HUES6 (cell line): Measurements from ENCODE around the gene MIGA1.
"Not testable (repeated sequence)": the region's sequence is repeated elsewhere in the genome, so short reads cannot be mapped to it uniquely, and the experiment has no call there.

Experiments
- H3K27ac ChIP-seq: 2 replicates; pipeline ENCODE4 v1.7.0; 2013; ENCODE audit warnings: low read depth, mild to moderate bottlenecking, low read length, inconsistent platforms
- H3K27me3 ChIP-seq: 2 replicates; pipeline ENCODE4 v1.6.1; 2013; ENCODE audit warnings: low read length; ENCODE audit not compliant: control insufficient read depth, insufficient read depth
- H3K36me3 ChIP-seq: 2 replicates; pipeline ENCODE4 v1.6.1; 2013; ENCODE audit warnings: low read length; ENCODE audit not compliant: control insufficient read depth, insufficient read depth
- H3K4me1 ChIP-seq: 2 replicates; pipeline ENCODE4 v1.6.1; 2013; ENCODE audit warnings: low read length; ENCODE audit not compliant: control insufficient read depth, insufficient read depth
- H3K4me3 ChIP-seq: 2 replicates; pipeline ENCODE4 v1.5.1; 2013; ENCODE audit warnings: low read depth, low read length
- H3K9ac ChIP-seq: one replicate; pipeline ENCODE4 v1.6.1; 2013; ENCODE audit warnings: mild to moderate bottlenecking, low read length
- H3K9me3 ChIP-seq: 2 replicates; pipeline ENCODE4 v1.6.1; 2013; ENCODE audit warnings: low read depth, low read length; ENCODE audit not compliant: control insufficient read depth, insufficient read depth

MIGA1 gene

DNA sequence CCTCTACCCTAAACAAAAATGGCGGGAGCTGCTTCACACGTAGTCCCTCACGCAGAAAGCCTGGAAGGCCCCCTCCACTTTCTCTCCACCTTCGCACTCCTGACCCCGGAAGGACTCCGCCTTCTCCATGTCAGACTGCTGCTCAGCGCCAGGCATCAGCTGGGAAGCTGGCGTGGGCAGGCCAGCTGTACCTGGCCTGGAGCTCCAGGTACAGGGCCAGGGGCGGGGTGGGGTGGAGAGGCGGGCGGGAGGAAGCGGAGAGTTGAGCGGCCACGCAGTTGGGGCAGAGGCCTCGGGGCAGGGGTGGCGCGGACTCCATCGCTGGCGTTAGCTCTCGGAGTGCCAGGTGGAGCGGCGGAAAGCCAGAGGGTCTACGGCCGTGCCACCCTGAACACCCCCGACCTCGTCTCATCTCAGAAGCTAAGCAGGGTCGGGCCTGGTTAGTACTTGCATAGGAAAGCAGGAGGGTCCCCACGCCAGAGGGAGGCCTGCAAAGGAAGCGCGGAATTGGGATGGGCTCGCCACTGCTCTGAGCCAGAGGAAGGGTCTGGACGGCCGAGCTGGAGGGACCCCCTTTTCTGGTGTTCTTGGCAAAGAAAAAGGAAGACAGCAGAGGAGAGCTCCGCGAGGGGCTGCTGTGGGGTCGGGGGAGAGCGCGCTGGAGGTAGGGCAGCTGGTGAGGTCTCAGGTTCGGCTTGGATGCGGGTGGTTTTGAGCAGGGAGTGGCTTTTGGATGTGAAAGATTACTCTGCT, at the start of gene MIGA1:
MIGA1 (plus strand) TSS at position 121 of the 753 bp plus-strand sequence. CDS start 3,604 bp downstream, outside the sequence.
- peak within 1 kb of the TSS; percentile 78 for H3K9ac ChIP-seq
- H3K27me3 ChIP-seq = no peaks in the 10 kb centered on the region
- peak within 1 kb of the TSS; percentile 96 for H3K4me3 ChIP-seq
- no peak within 1 kb of the TSS for H3K27ac ChIP-seq
- H3K36me3 ChIP-seq = peaks cover 15% of the 10 kb centered on the region
- H3K9me3 ChIP-seq = 0 out of 2 replicates have a peak, but pooled peaks cover 3% of the 10 kb centered on the region
- H3K4me1 ChIP-seq = no peaks in the 10 kb centered on the region

DNA sequence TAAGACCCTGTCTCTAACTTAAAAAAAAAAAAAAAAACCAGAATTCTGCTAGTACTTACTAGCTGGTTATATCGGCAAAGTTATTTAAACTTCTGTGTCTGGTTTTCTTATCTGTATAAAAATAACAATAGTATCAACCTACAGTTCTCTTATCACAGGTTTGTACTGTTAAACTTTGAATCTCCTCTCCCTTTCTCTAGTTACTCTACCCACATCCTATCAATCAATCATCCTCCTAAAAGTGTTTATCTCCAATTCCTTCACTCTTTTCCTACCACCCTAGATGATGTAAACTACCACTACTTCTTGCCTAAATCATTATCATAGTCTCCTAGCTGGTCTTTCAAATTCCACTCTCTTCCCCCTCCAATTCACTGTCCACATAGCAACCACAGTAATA, 47.4 kb upstream of the MIGA1 start:
- peaks cover 37% of the 10 kb centered on the region for H3K36me3 ChIP-seq
- no peaks in the 10 kb centered on the region for H3K9me3 ChIP-seq
- H3K9ac ChIP-seq = no peak overlapping the region
- no peaks in the 10 kb centered on the region for H3K4me1 ChIP-seq
- no peak overlapping the region for H3K4me3 ChIP-seq
- no peak overlapping the region for H3K27ac ChIP-seq
- H3K27me3 ChIP-seq = no peaks in the 10 kb centered on the region

DNA sequence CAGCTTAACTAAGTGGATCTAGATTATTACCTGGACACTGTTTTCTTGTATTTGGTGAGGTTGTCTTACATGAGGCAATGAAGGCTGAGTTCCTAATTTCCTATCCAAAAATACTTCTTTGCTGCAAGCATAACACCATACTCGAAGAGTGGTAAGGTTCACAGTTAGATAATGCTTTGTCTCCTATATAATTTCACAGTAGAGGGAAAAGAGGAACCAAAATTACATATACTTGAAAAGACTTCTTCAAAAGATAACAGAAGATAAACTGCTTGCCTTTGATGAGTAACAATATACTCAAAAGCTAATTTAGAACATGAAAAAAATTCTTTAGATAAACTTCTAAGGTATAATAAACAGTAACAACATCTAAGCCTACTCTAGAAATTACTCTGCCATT, 40.2 kb upstream of the MIGA1 start:
- peaks cover 21% of the 10 kb centered on the region for H3K36me3 ChIP-seq
- H3K4me3 ChIP-seq = no peak overlapping the region
- no peaks in the 10 kb centered on the region for H3K4me1 ChIP-seq
- no peaks in the 10 kb centered on the region for H3K27me3 ChIP-seq
- no peak overlapping the region for H3K9ac ChIP-seq
- H3K9me3 ChIP-seq = no peaks in the 10 kb centered on the region
- H3K27ac ChIP-seq = no peak overlapping the region

DNA sequence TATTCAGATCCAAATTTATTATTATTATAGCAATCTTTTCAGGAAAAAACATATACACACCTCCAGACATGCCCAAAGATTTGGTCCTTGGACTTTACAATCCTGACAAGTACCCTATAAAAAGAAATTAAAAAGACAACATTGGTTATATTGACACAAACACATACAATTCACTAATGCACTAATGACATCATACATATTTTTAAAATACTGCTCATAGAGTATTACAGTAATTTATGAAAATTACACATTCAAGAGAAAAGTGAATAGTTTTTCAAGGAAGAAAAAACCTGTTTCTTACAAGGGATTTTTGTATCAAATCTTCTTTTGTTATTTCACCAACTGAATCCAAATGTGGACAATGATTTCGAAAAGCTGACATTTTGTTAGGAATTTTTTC, 38.1 kb upstream of the MIGA1 start:
- H3K36me3 ChIP-seq = peaks cover 21% of the 10 kb centered on the region
- no peaks in the 10 kb centered on the region for H3K27me3 ChIP-seq
- H3K4me3 ChIP-seq = no peak overlapping the region
- H3K4me1 ChIP-seq = no peaks in the 10 kb centered on the region
- no peaks in the 10 kb centered on the region for H3K9me3 ChIP-seq
- H3K9ac ChIP-seq = no peak overlapping the region
- no peak overlapping the region for H3K27ac ChIP-seq

DNA sequence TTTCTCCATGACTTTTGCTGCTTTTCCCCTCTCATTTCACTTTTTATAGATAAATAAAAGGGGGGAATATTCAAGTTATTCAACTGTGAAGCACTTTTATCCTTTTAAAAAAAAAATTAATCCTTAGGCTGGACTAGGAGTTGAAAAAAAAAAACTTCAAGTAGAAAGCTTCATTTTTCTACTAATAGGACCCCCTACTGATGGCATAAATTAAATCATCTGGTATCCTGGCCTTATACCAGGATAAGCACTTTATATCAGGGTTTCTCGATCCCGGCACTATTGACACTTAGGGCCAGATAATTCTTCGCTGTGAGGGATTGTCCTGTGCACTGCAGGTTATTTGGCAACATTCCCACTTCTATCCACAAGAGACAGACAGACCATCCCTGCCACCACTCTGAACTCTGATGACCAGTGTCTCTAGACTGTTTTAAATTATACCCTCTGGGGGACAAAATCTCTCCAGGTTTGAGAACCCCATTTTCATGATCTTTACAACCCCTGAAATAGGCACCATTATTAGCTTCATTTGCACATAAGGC, 37.4 kb upstream of the MIGA1 start:
- Histone ChIP-seq H3K27ac (no peak overlapping the region), H3K27me3 (no peaks in the 10 kb centered on the region), H3K4me1 (no peaks in the 10 kb centered on the region), H3K36me3 (peaks cover 21% of the 10 kb centered on the region), H3K4me3 (no peak overlapping the region), H3K9me3 (no peaks in the 10 kb centered on the region), H3K9ac (no peak overlapping the region)

- peaks cover 12% of the 10 kb centered on the region for H3K36me3 ChIP-seq
- H3K4me1 ChIP-seq = no peaks in the 10 kb centered on the region
- no peak overlapping the region for H3K27ac ChIP-seq
- H3K4me3 ChIP-seq = no peak overlapping the region
- H3K9me3 ChIP-seq = no peaks in the 10 kb centered on the region
- H3K9ac ChIP-seq = no peak overlapping the region
- H3K27me3 ChIP-seq = no peaks in the 10 kb centered on the region
Observed at GRCh38 chr1:77744576-77744975, 34.9 kb upstream of the MIGA1 start.

GRCh38 chr1:77749489-77749888, 30.0 kb upstream of the MIGA1 start:
- not testable (repeated sequence) for H3K27me3 ChIP-seq, H3K9me3 ChIP-seq, H3K36me3 ChIP-seq, H3K4me1 ChIP-seq, H3K27ac ChIP-seq, H3K4me3 ChIP-seq, H3K9ac ChIP-seq

DNA sequence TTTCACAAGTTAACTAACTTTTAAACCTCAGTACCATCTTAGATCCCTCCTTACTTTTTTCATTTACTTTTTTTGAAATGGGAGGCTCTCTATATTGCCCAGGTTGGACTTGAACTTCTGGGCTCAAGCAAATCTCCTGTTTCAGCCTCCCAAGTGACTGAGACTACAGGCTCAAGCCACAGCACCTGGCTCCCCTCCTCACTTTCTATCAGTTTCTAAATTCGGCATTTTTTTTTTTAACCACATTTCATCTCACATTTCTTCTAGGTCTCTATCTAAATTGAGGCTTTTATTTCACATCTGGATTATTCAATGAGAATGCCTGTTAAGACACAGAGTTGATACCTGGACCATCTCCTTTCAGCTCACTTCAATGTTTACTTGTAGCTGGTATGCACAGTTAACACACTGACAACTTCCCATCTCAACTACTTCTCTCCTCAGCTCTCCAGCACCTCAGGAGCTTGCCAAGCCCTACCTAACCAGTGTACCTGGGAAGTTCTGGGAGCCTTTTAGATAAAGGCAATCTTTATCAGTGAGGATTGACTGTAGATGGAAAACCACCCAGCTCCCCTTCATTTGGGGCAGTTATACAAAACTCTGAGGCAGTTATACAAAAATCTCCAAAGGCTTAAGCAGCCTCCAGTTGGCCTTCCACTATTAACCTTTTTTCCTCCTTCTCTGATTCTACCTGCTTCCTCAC, 23.2 kb upstream of the MIGA1 start:
- Histone ChIP-seq H3K9ac (no peak overlapping the region), H3K4me3 (no peak overlapping the region), H3K27me3 (no peaks in the 10 kb centered on the region), H3K36me3 (no peaks in the 10 kb centered on the region), H3K9me3 (no peaks in the 10 kb centered on the region), H3K27ac (no peak overlapping the region), H3K4me1 (peaks cover 8% of the 10 kb centered on the region; the same call in 1 of the 2 replicates)

DNA sequence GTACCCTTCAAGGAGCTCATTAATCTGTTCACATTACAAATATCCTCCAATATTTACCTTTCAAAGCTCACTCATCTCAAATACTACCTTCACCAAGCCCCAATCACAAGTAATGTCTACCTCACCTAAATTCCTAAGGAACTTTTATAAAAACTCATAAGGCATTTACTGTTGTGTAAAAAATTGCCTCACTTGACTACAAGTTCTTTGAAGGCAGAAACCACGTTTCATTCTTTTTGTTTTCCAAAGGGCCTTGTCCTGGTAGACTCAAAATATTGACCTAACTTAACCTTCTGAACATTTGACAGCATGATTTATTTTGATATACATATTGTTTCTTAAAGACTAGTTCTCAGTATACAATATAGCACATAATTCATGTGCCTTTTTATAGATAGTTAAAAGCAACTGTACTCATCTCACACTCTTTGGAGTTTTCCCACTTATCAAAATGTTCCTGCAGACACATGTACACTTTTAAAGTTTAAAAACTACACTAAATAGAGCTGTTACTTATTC, 22.3 kb upstream of the MIGA1 start:
- Histone ChIP-seq H3K4me1 (peaks cover 8% of the 10 kb centered on the region; the same call in 1 of the 2 replicates), H3K4me3 (no peak overlapping the region), H3K27me3 (no peaks in the 10 kb centered on the region), H3K9ac (no peak overlapping the region), H3K27ac (no peak overlapping the region), H3K36me3 (no peaks in the 10 kb centered on the region), H3K9me3 (no peaks in the 10 kb centered on the region)

- H3K4me3 ChIP-seq = peak overlapping the region; percentile 98; the same call in 1 of the 2 replicates
- no peaks in the 10 kb centered on the region for H3K27me3 ChIP-seq
- no peak overlapping the region for H3K9ac ChIP-seq
- H3K27ac ChIP-seq = no peak overlapping the region
- H3K36me3 ChIP-seq = no peaks in the 10 kb centered on the region
- H3K9me3 ChIP-seq = no peaks in the 10 kb centered on the region
- peaks cover 8% of the 10 kb centered on the region; the same call in 1 of the 2 replicates for H3K4me1 ChIP-seq
Observed at GRCh38 chr1:77757603-77758002, 21.8 kb upstream of the MIGA1 start.
